IMR-90 (cell line): ENCODE measurements around the gene NSF.
"Not testable (repeated sequence)": the region's sequence is repeated elsewhere in the genome, so short reads cannot be mapped to it uniquely, and the experiment has no call there.

Experiments used
- BHLHE40 ChIP-seq: fragments of 150-350 bp; IDR thresholded peaks from 2 replicates; pipeline ENCODE4 v1.6.1; 2016; ENCODE audit warnings: mild to moderate bottlenecking, low read depth, low read length
- CEBPB ChIP-seq: IDR thresholded peaks from 2 replicates; pipeline ENCODE4 v1.6.1; 2012; ENCODE audit warnings: low read depth, low read length, improper control_type of control experiment
- CHD1 ChIP-seq: IDR thresholded peaks from 2 replicates; pipeline ENCODE4 v1.6.1; 2012; ENCODE audit warnings: low read depth, low read length, improper control_type of control experiment
- MAFK ChIP-seq: IDR thresholded peaks from 2 replicates; pipeline ENCODE4 v1.6.1; 2012; ENCODE audit warnings: low read depth, low read length, improper control_type of control experiment
- MAZ ChIP-seq: IDR thresholded peaks from 2 replicates; pipeline ENCODE4 v1.6.1; 2012; ENCODE audit warnings: low read depth, mild to moderate bottlenecking, low read length, improper control_type of control experiment, moderate library complexity, borderline replicate concordance
- MXI1 ChIP-seq: IDR thresholded peaks from 2 replicates; pipeline ENCODE4 v1.6.1; 2012; ENCODE audit warnings: low read depth, mild to moderate bottlenecking, low read length, moderate library complexity, borderline replicate concordance
- NFE2L2 ChIP-seq: fragments of 150-350 bp; IDR thresholded peaks from 2 replicates; pipeline ENCODE4 v1.6.1; 2016; ENCODE audit warnings: low read depth, mild to moderate bottlenecking, low read length
- POLR2A ChIP-seq: IDR thresholded peaks from 2 replicates; pipeline ENCODE4 v1.6.1; 2012; ENCODE audit warnings: mild to moderate bottlenecking, low read depth, low read length
- RAD21 ChIP-seq: IDR thresholded peaks from 2 replicates; pipeline ENCODE4 v1.6.1; 2012; ENCODE audit warnings: low read length, improper control_type of control experiment
- RFX5 ChIP-seq: IDR thresholded peaks from 2 replicates; pipeline ENCODE4 v1.8.0; 2012; ENCODE audit warnings: low read depth, mild to moderate bottlenecking, low read length, moderate library complexity
- SMC3 ChIP-seq: fragments of 150-350 bp; IDR thresholded peaks from 2 replicates; pipeline ENCODE4 v1.6.1; 2016; ENCODE audit warnings: low read depth, mild to moderate bottlenecking, antibody characterized with exemption, low read length, moderate library complexity
- TF ChIP-seq, protein P1 (sequence below): conservative IDR thresholded peaks from 2 replicates; pipeline ENCODE4 v1.5.1; 2012; ENCODE audit warnings: mild to moderate bottlenecking, low read depth, low read length, improper control_type of control experiment
- TF ChIP-seq, protein P2 (sequence below): fragments of 150-350 bp; IDR thresholded peaks from 2 replicates; pipeline ENCODE4 v1.6.1; 2017; ENCODE audit warnings: mild to moderate bottlenecking, antibody characterized with exemption, low read length, low read depth
- TF ChIP-seq, protein P3 (sequence below): fragments of 150-350 bp; IDR thresholded peaks from 2 replicates; pipeline ENCODE4 v1.6.1; 2016; ENCODE audit warnings: low read depth, mild to moderate bottlenecking, low read length, moderate library complexity, borderline replicate concordance

GRCh38 chr17:46663123-46663522 is 72.7 kb downstream of the NSF start:
- TF ChIP-seq, protein P1, sequence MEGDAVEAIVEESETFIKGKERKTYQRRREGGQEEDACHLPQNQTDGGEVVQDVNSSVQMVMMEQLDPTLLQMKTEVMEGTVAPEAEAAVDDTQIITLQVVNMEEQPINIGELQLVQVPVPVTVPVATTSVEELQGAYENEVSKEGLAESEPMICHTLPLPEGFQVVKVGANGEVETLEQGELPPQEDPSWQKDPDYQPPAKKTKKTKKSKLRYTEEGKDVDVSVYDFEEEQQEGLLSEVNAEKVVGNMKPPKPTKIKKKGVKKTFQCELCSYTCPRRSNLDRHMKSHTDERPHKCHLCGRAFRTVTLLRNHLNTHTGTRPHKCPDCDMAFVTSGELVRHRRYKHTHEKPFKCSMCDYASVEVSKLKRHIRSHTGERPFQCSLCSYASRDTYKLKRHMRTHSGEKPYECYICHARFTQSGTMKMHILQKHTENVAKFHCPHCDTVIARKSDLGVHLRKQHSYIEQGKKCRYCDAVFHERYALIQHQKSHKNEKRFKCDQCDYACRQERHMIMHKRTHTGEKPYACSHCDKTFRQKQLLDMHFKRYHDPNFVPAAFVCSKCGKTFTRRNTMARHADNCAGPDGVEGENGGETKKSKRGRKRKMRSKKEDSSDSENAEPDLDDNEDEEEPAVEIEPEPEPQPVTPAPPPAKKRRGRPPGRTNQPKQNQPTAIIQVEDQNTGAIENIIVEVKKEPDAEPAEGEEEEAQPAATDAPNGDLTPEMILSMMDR: not testable (repeated sequence)
- not testable (repeated sequence) for TF ChIP-seq CEBPB, RFX5, POLR2A, MXI1, MAZ, SMC3, RAD21, NFE2L2, BHLHE40, MAFK, CHD1
- TF ChIP-seq, protein P2, sequence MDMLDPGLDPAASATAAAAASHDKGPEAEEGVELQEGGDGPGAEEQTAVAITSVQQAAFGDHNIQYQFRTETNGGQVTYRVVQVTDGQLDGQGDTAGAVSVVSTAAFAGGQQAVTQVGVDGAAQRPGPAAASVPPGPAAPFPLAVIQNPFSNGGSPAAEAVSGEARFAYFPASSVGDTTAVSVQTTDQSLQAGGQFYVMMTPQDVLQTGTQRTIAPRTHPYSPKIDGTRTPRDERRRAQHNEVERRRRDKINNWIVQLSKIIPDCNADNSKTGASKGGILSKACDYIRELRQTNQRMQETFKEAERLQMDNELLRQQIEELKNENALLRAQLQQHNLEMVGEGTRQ: not testable (repeated sequence)
- TF ChIP-seq, protein P3, sequence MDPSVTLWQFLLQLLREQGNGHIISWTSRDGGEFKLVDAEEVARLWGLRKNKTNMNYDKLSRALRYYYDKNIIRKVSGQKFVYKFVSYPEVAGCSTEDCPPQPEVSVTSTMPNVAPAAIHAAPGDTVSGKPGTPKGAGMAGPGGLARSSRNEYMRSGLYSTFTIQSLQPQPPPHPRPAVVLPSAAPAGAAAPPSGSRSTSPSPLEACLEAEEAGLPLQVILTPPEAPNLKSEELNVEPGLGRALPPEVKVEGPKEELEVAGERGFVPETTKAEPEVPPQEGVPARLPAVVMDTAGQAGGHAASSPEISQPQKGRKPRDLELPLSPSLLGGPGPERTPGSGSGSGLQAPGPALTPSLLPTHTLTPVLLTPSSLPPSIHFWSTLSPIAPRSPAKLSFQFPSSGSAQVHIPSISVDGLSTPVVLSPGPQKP: not testable (repeated sequence)
